Breast epithelium (tissue), 3 donors: ENCODE results near the gene CNEP1R1.

Experiments
- POLR2A ChIP-seq: fragments of 450-650 bp; IDR thresholded peaks from one replicate; pipeline ENCODE4 v1.6.1; 2016; ENCODE audit warnings: antibody characterized with exemption, mild to moderate bottlenecking, moderate library complexity
- TF ChIP-seq, protein P1 (sequence below), 3 donors: fragments of 450-650 bp; IDR thresholded peaks; one replicate each; pipeline ENCODE4 v1.5.1; 2016 to 2017; ENCODE audit warnings: antibody characterized with exemption in 3 of 3, mild to moderate bottlenecking in 3 of 3, moderate library complexity in 3 of 3

DNA sequence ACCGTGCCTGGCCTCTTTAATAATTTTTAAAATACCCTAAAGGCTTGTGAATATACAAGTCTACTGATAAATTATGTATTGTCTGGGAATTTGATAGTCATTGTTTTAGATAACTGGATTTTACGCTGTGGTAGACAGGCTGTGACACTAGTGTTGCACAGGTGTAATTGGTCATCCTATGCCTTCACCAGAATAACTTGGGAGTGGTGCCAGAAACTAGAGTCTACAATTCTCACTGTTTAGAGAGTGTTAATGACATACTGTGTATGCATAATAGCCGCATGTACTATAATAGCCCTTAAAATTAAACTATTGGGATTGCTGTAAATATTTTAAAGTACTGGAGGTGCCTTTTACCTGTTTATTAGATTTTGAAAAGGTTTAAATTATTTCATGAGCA lies 11.4 kb downstream of the CNEP1R1 start:
- no peak for TF ChIP-seq POLR2A
- TF ChIP-seq, protein P1, sequence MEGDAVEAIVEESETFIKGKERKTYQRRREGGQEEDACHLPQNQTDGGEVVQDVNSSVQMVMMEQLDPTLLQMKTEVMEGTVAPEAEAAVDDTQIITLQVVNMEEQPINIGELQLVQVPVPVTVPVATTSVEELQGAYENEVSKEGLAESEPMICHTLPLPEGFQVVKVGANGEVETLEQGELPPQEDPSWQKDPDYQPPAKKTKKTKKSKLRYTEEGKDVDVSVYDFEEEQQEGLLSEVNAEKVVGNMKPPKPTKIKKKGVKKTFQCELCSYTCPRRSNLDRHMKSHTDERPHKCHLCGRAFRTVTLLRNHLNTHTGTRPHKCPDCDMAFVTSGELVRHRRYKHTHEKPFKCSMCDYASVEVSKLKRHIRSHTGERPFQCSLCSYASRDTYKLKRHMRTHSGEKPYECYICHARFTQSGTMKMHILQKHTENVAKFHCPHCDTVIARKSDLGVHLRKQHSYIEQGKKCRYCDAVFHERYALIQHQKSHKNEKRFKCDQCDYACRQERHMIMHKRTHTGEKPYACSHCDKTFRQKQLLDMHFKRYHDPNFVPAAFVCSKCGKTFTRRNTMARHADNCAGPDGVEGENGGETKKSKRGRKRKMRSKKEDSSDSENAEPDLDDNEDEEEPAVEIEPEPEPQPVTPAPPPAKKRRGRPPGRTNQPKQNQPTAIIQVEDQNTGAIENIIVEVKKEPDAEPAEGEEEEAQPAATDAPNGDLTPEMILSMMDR (IDR thresholded peaks at IDR 0.05), result no peak
